Central memory CD4-positive, alpha-beta T cell (primary cell): Measurements from ENCODE around the gene GPRIN2.

ENCODE experiments used
- DNase-seq: peaks from one replicate; pipeline ENCODE4 v3.0.0; 2022

The GPRIN2 gene

DNA sequence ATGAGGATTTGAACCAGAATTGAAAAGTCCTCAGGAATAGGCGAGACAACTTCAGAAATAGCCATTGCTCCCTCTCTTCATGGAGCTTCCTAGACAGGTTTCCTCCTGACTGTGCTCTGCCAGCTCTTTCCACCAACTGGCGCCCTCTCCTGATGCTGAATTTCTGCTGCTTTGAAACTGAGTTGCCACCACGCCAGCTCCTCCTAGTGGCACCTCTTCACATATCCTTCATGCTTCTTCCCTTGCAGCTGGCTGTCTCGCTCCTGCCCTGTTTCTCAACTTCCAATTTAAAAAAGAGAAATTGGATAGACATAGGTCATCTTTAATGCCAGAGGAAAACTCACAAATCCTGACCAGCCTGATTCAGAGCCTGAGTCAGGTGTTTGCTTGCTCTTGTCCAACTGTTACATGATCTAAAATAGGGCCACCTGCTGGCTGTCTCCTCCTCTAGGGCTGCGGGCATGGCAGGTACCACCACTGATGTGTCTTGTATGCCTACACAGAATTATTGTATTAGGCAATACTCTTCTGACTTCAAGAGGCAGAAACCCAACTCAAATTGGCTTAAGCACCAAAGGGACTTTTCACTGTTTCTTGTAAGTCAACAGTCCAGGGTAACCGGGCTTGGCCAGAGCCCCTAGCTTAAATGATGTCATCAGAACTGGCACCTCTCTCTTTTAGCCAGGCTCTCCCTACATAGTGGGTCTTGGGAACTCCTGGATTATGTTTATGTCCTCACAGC is 9.3 kb upstream of the GPRIN2 start:
- DNase-seq, result peak; percentile 35

DNA sequence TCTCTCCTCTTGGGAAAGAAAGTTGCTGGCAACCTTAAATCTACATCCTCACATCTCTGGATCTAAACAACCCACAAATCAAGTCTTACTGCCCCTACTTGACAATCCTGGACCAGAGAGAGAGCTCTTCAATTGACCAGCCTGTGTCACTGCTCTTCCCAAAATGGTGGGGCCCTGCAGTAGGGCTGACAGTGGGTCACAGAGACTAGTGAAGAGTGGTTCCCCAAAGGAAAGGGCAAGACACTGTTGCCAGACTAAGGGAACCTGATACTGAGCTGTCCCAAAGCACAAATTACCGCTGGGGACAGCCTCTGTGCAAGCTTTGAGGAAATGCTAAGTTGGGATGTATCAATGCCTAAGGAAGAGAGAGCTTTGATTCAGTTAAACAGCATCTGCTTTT is 4.5 kb upstream of the GPRIN2 start:
- no peak for DNase-seq

DNA sequence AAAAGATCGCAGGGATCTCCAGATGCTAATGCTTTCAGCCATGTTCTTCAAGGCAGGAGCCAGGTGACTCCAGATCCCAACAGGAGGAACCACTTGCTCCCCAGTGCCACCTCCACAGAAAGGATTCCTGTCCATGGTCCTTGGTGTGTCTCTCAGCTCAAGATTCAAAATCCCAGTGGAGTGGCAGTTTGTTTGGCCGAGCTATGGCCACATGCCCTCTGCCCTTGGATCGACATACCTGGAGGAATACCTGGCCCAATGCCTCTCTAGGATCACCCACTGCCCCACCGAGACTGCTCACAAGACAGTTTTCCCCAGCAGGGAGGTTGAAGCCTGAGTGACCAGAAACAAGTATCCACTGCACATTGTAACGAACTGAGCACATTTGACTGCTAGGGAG is 3.9 kb upstream of the GPRIN2 start:
- no peak for DNase-seq

DNA sequence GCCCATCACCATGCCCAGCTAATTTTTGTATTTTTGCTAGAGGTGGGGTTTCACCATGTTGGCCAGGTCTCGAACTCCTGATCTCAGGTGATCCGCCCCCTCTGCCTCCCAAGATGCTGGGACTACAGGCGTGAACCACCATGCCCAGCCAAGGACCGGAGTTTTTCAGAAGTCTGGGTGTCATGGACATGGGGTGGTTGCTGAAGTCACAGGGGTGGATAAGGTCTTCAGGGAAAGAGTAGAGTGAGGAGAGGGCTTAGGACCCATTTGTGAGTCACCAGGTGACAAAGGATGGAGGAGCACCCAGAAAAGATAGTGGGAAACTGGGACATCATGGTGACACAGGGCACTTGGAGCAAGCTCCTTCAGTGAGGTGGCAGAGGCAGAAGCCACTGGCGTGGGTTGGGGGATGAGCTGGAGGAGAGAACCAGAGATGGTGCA is 2.8 kb upstream of the GPRIN2 start:
- no peak for DNase-seq

DNA sequence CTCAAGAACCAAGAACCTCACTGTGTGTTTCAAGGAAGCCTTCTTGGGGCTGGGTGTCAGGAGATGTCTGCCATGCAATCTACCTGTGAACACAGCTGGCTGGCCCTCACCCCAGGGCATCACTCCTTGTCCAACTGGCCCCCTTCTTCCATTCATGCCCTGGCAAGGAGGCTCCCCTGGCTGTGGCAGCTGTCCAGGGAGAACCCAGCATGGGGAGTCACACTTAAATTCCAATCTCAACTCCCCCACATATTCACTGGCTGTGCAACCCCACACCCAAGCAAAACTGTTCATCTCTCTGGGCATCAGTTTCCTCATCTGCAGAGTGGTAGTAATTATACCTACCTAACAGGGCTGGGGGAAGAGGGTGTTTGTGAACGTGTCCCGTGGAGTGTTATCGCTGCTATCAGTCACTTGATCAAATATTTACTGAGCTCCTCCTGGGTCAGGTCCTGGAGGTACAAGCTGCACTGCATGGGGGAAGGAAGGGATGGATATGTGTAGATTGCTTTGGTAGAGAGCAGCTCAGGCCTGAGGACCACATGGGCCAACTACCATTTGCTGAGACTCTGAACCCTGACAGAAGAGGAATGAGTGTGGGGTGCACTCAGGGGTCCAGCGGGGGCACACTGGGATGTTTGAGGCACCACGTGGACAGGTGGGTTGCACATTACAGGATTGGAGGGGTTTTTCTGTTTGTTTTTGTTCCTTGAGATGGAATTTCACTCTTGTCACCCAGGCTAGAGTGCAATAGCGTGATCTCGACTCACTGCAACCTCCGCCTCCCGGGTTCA is 2.1 kb upstream of the GPRIN2 start:
- DNase-seq, result no peak

DNA sequence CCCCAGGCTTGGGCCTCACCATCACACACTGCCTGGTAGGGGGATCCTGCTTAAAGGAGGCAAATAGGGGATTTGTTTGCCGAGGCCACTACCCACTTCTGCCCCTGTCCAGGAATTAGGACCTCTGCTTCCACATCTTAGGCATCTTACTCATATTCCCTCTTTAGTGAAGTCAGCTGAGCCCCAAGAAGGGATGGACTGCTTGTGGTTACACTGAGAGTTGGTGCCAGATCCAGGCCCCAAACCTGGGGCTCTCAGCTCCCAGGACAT is 1.6 kb upstream of the GPRIN2 start:
- no peak for DNase-seq

DNA sequence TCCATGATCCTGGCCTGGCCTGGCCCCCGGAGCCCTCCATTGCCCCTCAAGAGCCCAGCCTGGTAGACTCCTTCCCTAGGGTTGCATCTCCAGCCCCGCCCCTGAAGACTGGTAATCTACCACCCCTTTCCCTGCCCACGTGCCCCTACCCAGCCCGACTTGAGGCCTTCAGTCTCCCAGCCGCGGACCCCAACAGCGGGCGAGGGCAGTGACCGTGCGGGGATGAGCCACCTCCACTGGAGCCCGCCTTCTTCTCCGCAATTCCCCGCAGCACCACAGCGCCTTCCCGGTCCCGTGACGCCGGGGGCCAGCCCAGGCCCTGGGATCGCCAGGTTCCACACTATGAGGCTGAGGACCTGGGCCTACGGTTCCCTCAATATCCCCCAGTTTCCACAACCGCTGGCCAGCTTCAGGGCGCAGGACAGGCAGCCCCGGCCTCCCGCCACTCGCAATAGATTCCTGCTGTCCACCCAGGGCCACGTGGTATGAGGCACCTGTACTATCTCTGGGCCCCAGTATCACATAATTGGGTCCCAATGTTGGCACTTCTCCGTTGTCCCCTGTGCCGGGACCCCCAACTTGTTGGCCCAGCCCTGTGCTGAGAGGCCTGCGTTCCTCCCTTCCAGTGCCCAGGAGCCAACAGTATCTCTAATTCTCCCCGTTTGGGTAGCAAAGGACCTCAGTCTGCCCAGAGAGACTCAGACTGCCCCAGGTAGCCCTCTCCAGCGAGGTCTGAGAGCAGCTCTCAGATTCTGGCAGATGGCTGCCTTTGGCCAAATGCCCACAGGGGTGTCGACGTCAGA is 1.1 kb upstream of the GPRIN2 start:
- DNase-seq, result no peak

DNA sequence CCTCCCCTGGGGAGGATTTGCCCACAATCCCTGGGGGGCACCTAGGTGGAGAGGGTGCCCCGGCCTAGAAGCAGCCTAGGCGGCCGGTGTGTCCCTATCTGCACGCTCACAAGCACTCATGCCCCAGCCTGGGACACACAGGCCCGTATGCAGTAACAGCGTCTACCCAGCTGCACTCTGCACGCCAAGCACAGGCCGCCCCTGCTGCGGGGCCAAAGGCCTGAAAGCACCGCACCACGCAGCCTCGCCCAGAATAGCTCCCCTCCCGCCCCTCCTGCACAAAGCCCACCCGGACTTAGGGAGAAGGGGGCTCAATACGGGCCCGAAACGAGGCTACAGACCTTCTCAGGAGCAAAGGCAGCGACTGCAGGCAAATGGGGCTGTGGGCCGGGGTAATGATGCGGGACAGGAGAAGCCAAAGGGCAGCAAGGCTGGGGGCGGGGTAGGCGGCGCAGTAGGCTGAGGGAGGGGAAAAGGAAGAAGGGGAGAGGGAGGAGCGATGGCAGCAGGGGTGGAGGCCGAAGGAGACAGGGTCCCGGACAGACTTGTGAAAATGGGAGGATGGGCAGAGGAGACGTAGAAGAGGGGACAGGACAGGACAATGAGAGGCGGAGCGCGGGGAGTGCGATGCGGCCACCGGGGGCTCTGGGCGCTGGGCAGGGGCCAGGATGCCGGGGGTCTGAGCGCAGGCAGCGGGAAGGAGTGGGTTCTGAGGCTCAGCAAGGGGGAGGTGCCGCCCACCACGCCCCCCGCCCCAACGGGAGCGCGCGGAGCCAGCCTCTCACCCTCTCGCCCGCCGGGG is 544 bp downstream of the GPRIN2 start:
- DNase-seq, result no peak

DNA sequence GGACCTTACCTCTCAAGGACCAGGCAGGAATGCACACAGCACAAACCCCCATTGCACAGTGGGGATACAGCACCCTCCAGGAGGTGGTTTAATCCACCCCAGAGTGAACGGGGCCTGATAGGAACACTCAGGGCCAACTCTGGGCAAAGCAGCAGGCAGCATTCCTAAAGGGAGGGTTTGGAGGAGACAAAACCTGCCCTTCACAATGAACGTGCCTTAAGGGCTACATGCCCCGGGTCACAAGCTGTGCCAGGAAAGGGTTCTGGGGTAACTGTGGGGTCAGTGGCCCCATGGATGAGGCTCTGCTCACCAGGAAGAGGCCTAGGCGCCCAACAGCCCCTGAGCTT is 1.1 kb downstream of the GPRIN2 start:
- DNase-seq, result no peak

DNA sequence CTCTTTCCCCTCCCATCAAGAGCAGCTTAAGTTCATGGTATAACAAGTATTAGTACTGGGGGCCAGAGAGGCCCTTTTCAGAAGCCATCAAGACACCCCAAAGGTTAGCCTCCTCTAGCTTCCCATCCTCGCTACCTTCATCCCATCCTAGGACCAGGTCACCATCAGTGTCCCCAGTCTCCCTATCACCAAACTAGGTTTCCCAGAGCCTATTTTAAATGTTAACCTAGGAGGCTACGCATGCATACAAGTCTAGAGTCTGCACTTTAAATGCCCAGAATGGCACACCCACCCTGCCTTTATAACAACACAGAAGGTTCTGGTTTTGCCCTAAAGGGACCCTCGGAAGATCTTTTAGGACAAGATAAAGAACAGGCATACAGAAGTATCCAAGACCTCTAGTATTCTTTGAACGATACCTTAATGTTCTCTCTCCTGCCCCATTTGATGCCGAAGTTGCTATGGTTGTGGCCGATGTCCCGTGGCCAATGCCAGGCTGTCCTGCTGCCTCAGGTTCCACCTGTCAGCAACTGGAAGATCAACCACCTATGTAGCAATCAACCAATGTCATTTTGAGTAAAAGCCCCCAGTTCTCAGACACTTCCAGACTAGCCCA is 2.2 kb downstream of the GPRIN2 start:
- DNase-seq, result no peak

DNA sequence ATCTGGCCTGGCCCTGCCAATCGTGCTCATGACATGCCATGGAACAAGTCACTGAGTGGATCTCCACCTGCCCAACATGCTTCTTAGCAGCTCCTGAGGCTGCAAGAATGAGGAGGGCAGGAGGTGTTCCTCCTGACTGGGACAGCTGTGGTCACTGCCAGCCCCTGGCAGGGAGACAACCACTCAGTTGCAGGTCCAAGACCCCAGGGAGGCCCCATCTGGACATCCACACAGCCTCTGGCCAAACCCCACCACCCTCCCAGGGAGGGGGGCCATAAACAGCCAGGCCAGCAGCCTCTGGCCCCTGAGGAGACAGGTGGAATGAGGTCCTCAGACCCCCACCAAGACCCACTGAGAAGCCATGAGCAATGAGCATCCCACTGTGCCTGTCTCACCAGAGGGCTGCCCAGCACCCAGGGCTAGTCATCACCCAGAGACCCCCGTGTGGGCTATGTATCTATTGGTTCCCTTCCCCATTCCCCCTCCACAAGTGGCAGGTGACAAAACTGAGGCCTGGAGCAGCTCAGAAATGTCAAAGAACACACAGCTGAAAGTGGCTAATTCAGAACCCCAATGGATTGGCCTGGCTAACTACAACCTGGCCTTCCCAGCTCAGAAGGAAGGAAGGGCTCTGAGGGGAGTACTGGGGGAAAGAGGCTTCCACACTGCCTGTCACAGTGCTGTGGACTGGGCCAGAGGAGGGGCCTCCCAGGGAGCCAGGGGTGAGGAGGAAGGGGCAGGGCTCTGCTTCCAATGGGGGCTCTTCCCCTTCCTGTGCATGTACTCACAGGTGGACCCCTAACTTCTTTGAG is 3.0 kb downstream of the GPRIN2 start:
- DNase-seq, result no peak

DNA sequence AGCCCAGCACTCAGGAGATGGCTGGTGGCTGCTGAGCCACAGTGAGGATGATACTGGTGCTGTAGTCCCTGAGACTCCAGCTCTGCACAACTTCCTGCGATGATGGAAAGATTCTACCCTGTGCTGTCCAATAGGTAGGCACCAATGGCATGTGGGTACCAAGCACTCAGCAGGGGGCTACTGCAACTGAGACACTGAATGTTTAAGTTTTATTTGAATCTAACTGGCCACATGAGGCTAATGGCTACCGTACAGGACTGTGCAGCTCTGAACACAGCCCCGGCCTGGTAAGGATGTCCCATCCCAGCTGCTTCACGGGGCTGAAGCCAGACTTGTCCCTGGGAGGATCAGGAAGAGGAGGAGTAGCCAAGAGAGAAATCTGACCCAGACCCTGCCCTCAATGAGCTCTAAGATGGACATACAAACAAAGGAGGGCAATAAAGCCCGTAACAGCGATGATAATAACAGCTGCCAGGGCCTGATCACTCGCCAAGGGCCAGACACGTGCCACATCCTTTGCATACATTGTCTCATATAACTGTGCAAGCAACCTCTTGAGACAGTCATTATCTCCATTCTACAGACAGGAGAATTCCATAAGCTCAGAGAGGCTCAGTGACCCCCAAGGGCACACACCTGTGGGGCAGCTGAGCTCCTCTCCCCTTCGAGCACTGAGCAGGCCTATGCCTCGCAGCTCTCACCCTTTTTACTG is 3.8 kb downstream of the GPRIN2 start:
- DNase-seq, result no peak

DNA sequence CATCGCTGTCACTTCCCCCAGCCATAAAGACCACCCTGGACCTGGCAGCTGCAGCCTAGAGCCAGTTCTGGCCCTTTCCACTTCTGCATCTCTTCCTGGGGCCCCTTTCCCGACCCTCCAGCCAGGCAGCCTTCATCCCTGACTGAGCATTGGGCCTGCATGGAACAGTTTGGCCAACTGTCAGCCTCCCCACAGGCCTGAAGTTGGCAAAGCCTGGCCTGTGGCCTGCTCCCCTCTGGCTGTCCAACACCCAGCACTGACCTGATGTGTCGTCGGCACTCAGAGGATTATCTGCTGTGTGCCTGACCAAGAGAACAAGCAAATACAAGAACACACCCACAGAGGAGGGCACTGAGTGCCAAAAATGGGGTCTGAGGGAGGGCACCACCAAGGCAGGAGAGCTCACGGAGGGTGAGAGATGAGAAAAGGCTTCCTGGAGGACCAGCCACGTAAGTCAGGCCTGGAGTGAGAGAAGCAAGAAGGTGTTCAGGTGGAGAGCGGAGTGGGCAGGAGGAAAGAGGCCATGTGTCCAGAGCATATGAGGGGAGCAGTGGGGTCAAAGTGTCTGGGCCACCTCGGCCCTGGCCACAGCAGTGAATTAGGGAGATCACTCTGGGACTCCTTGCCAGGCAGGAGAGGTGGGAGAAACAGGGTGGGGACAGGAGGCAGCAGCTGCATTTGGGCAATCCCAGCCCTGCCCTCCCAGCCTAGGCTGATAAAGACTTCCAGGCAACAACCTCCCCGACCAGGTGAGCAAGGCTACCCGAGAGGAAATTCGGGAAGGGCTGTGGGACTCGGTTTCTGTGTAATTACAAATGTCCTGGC is 4.5 kb downstream of the GPRIN2 start:
- no peak for DNase-seq

DNA sequence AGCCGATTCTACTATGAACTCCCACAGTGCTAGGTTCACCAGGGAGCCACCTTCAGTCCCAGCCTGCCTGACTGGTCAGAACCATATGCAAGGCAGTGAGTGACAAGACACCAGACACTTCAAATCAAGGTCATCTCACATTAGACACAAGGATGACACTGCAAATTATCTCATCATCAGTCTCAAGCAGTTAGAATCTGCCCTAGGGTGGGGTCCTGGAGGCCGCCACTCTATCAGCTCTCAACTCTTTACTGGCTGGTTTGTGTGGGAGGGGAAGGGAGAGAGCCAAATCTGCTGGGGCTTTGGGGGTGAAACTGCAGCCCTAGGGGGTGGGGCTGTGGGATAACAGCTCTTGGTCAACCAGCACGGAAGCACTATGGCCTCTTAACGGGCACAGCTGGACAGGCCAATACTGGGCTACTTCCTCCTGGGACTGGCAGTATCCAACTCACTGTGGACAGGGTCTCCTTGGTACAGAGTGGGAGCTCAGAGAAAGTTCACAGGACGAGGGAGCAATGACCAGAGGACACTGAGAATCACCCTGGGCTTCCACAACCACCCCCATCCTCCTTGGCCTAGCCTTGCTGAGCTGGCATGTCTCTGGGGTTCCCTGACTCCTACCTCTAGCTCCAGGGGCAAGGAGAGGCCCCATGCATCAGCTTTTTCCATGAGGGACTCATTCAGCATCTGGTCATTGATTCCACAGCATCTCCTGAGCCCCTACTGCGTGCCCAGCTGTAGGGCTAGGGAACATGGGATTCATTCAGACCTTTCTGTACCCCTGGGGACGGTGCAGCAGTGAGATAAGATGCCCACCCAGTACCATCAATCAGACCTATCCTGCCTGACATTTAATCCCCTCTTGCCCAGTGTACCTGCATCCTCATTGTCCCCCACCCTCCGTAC is 5.4 kb downstream of the GPRIN2 start:
- no peak for DNase-seq

DNA sequence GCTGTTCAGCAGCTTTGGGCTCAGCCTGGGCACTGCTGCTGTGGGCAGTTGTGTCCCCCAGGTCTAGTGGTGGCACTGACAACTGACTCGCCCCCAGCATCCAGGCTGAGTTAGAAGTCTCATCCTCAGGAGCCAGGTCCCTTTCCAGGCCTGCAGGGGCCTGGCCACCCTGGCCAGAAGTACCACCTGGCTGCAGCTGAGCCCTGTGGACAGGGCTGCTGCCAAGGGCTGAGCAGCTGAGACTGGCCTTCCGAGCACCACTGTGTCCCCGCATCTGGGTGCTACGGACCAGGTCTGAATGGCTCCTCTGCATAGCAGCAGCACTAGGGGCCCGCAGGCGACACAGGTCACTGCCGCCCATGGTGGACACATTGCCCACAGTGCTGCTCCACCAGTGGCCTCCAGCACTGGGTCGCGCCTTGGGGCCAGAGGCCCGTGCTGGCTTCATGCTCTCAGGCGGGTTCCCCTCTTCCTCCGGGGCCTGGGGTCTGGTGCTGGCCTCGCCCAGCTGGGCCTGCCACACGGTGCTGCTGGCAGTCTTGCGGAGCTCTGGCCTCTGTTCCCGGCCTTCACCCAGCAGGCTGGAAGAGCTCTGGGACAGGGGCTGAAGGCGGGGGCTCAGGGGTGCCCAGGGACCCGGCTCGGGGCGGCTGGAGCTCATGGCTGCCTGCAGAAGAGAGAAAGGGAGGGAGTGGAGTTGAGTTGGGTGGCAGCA is 6.2 kb downstream of the GPRIN2 start:
- no peak for DNase-seq

DNA sequence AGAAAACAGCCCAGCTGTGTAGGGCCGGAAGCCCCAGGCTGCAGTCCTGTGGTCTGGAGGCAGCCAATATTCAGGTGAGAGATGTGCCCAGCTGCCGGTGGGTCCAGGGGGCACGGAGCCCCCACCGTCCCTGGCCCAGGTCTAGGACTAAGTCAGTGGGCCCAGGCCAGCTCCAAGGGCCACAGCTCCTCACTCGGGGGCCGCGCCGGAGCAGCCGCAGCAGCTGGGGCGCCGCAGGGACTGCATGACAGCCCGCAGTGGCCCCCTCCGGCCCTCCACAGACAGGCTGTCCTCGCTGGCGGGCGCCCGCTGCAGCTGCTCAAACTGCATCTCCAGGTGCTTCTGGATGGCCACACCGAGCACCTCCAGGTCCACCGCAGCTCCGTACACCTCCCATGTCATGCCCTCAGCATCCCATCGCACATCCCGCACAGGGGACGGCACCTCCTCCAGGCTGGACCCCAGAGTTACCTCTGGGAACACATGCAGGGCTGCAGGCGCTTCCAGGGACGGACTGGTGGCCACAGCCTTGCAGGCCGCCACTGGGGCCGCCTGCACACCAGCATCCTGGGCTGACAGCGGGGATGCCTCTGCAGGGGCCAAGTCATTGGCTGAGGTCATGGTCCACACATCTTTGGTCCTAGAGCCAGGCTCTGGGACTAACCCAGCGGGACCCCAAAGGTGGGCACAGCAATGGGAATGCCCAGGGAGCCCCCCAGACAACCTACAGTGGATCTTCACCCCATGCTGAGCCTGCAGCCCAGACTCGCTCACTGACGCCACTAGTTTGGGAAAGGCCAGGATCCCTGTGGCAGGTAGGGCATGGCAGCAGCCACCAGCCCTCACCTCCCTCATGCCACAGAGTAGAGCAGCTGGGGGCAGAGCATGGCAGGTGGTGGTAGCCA is 7.0 kb downstream of the GPRIN2 start:
- no peak for DNase-seq

DNA sequence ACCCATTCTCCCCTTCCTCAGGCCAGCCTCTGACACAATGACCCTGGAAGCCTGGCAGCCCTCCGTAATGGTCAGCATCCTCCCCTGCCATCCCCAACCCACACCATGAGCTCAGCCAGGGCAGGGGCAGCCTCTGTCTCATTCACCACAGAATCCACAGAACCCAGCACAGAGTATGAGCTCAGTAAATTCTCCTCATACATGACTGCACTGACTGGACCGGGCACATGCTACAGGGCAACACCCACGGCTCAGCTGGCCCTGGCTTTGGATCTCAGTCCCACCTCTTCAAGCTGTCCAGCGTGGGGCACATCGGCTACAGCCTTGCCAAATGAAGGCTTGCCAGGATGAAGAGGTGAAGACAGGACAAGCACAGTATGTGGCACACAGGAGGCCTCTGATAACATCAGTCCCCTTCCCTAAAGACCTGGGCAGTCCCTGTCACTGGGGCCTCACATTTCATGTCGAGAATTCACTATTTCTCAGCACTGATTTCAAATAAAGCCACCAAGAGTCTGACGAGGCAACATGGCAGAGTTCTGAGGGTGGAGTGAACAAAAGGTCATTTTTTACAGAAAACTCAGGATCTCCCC is 7.9 kb downstream of the GPRIN2 start:
- DNase-seq, result no peak
